ENCODE data around the gene DNAJB5. TPM values are rescaled to one million over a fixed set of nuclear protein-coding genes. Genes with fewer than 3 reads are reported as not detected.

The DNAJB5 gene
- total RNA-seq, 1 experiment from 2014 or later: 13.0 TPM

- Histone ChIP-seq H3K27ac (ENCODE audit: low read depth, low read length, poor library complexity, severe bottlenecking) (no peak overlapping the region), H3K4me3 (ENCODE audit: low read depth, low read length, poor library complexity, severe bottlenecking) (no peak overlapping the region), H3K9me3 (ENCODE audit: low read depth, low read length, poor library complexity, severe bottlenecking) (no peaks in the 10 kb centered on the region), H3K27me3 (replicated peaks; ENCODE audit: insufficient read depth, low read depth, low read length, poor library complexity) (no peaks in the 10 kb centered on the region), H3K36me3 (ENCODE audit: insufficient read depth, low read length, poor library complexity, severe bottlenecking) (no peaks in the 10 kb centered on the region), H3K4me1 (ENCODE audit: insufficient read depth, low read length, poor library complexity, severe bottlenecking) (no peaks in the 10 kb centered on the region)
- no peak for DNase-seq (ENCODE audit: low spot score)
- ChIA-PET CTCF (interaction anchor here (1.6 kb wide), 1 partner anchor 81 kb away, joined by 6 read pairs; no protein-coding TSS in a partner anchor), POLR2A (ENCODE audit: low non-redundant PET) (no interaction called here)
- intact Hi-C loops (cut with micrococcal nuclease; ENCODE audit: unreplicated experiment): no loop called here
- TF ChIP-seq EZH2 (IDR thresholded peaks at IDR 0.05; ENCODE audit: borderline replicate concordance, low read depth, low read length, poor library complexity, severe bottlenecking): no peak
- no peak for TF ChIP-seq CTCF (conservative IDR thresholded peaks at IDR 0.05; ENCODE audit: low read depth, low read length)
- BruUV-seq (replicated peaks): no TSS peak
These were observed 9.3 kb upstream of the DNAJB5 start for GRCh38 chr9:34980181-34980761.

DNA sequence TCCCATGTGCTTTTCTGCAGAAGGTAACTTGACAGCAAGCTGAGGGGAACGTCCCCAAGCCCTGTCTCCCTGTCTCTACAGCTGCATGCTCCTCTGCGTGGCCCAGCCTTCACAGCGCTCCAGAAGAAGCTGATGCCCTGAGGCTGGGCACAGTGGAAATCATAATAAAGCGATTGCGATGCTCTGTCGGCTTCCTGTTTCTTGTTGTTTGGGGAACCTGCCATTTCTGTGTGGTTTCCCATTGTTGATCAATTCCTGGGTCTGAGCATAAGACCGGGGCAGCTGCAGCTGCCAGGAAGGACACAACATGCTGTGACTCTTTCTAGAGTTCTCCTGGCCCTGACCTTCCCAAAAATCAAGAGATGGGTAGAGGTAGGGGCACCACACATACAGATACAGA is 7.2 kb upstream of the DNAJB5 start:
- Histone ChIP-seq H3K4me3 (ENCODE audit: low read depth, low read length, poor library complexity, severe bottlenecking) (no peak overlapping the region), H3K27me3 (replicated peaks; ENCODE audit: insufficient read depth, low read depth, low read length, poor library complexity) (no peaks in the 10 kb centered on the region), H3K27ac (ENCODE audit: low read depth, low read length, poor library complexity, severe bottlenecking) (no peak overlapping the region), H3K36me3 (ENCODE audit: insufficient read depth, low read length, poor library complexity, severe bottlenecking) (no peaks in the 10 kb centered on the region), H3K9me3 (ENCODE audit: low read depth, low read length, poor library complexity, severe bottlenecking) (no peaks in the 10 kb centered on the region), H3K4me1 (ENCODE audit: insufficient read depth, low read length, poor library complexity, severe bottlenecking) (peaks cover 14% of the 10 kb centered on the region)
- CTCF ChIA-PET: no interaction called here
- TF ChIP-seq EZH2 (IDR thresholded peaks at IDR 0.05; ENCODE audit: borderline replicate concordance, low read depth, low read length, poor library complexity, severe bottlenecking) (no peak), CTCF (conservative IDR thresholded peaks at IDR 0.05; ENCODE audit: low read depth, low read length) (no peak)
- no TSS peak for BruUV-seq (replicated peaks)
- POLR2A ChIA-PET (ENCODE audit: low non-redundant PET): no interaction called here
- intact Hi-C loops (cut with micrococcal nuclease; ENCODE audit: unreplicated experiment): no loop called here
- DNase-seq (ENCODE audit: low spot score): no peak

- no peaks in the 10 kb centered on the region for H3K36me3 ChIP-seq (ENCODE audit: insufficient read depth, low read length, poor library complexity, severe bottlenecking)
- CTCF ChIA-PET: interaction anchor here (2.1 to 3.4 kb wide), 2 partner anchors 11 to 84 kb away, joined by 7 to 43 read pairs; no protein-coding TSS in a partner anchor
- no peak overlapping the region for H3K27ac ChIP-seq (ENCODE audit: low read depth, low read length, poor library complexity, severe bottlenecking)
- DNase-seq (ENCODE audit: low spot score): no peak
- TF ChIP-seq EZH2 (IDR thresholded peaks at IDR 0.05; ENCODE audit: borderline replicate concordance, low read depth, low read length, poor library complexity, severe bottlenecking) (no peak), CTCF (conservative IDR thresholded peaks at IDR 0.05; ENCODE audit: low read depth, low read length) (no peak)
- POLR2A ChIA-PET (ENCODE audit: low non-redundant PET): no interaction called here
- intact Hi-C loops (cut with micrococcal nuclease; ENCODE audit: unreplicated experiment): no loop called here
- peaks cover 22% of the 10 kb centered on the region for H3K4me1 ChIP-seq (ENCODE audit: insufficient read depth, low read length, poor library complexity, severe bottlenecking)
- H3K4me3 ChIP-seq (ENCODE audit: low read depth, low read length, poor library complexity, severe bottlenecking): no peak overlapping the region
- BruUV-seq (replicated peaks): no TSS peak
- H3K9me3 ChIP-seq (ENCODE audit: low read depth, low read length, poor library complexity, severe bottlenecking): no peaks in the 10 kb centered on the region
- no peaks in the 10 kb centered on the region for H3K27me3 ChIP-seq (replicated peaks; ENCODE audit: insufficient read depth, low read depth, low read length, poor library complexity)
These were observed 6.3 kb upstream of the DNAJB5 start for GRCh38 chr9:34983209-34983608.
